Gastrocnemius medialis (tissue), 4 donors: ENCODE data around the gene CIB4. TPM values are rescaled to one million over a fixed set of nuclear protein-coding genes. Genes with fewer than 3 reads are reported as not detected.

Experiments
- ATAC-seq, 2 donors: fragments of 150-250 bp; one replicate each; pipeline ENCODE4 v1.9.1; 2016
- DNase-seq, 2 donors: peaks; one replicate each; pipeline ENCODE4 v3.0.0-alpha.2; 2019
- H3K27ac ChIP-seq, 4 donors: fragments of 200-600 bp; sonication (generic); 1 replicate in 1 of 4; 2 replicates in 3 of 4; pipeline ENCODE4 v1.5.1; 2016 to 2018; ENCODE audit warnings: mild to moderate bottlenecking in 2 of 4, moderate library complexity in 1 of 4
- H3K27me3 ChIP-seq, 3 donors: fragments of 200-600 bp; sonication (generic) in 2 of 3; 1 replicate in 1 of 3; 2 replicates in 2 of 3; pipeline versions ENCODE4 v1.5.1 to v1.6.0; 2016 to 2019; ENCODE audit warnings: mild to moderate bottlenecking in 1 of 3, moderate library complexity in 1 of 3
- H3K36me3 ChIP-seq, 2 donors: fragments of 200-600 bp; sonication (generic) in 1 of 2; one replicate each; pipeline ENCODE4 v1.5.1; 2017 to 2018
- H3K4me1 ChIP-seq, 2 donors: fragments of 200-600 bp; sonication (generic) in 1 of 2; one replicate each; pipeline ENCODE4 v1.5.1; 2016 to 2017; ENCODE audit warnings: mild to moderate bottlenecking in 2 of 2
- H3K4me3 ChIP-seq, 4 donors: fragments of 200-600 bp; sonication (generic) in 3 of 4; 1 replicate in 1 of 4; 2 replicates in 3 of 4; pipeline ENCODE4 v1.5.1; 2016 to 2019; ENCODE audit warnings: mild to moderate bottlenecking in 2 of 4
- H3K9me3 ChIP-seq, 3 donors: fragments of 200-600 bp; sonication (generic) in 2 of 3; 1 replicate in 1 of 3; 2 replicates in 2 of 3; pipeline ENCODE4 v1.5.1; 2016 to 2019
- POLR2A ChIP-seq, 2 donors: fragments of 450-650 bp; IDR thresholded peaks; one replicate each; pipeline ENCODE4 v1.6.1; 2017; ENCODE audit warnings: antibody characterized with exemption in 2 of 2, mild to moderate bottlenecking in 2 of 2, moderate library complexity in 2 of 2
- in situ Hi-C, 4 donors: fragments of 200-750 bp; cut with MboI; loops; one replicate each; pipeline versions ENCODE4 v1.15.0 to v1.8.0; 2017; ENCODE audit warnings: low sequenced_read_pairs in 4 of 4
- intact Hi-C: fragments of 100-400 bp; cut with DNase I; formaldehyde crosslinking; loops from one replicate; pipeline ENCODE4 v1.15.1; 2023; ENCODE audit warnings: low total_unique reads
- total RNA-seq, 4 donors: library from RNA; depleted of rRNA; stranded (reverse); fragments of >200 nt; gene quantifications; one replicate each; pipeline versions ENCODE4 v1.1.0 to v1.2.3, GENCODE V29; 2016
- TF ChIP-seq, protein P1 (sequence below), 5 experiments: fragments of 450-650 bp in 3 of 5; fragments of 200-600 bp in 2 of 5; sonication (generic) in 2 of 5; IDR thresholded peaks in 4 of 5; conservative IDR thresholded peaks in 1 of 5; 1 replicate in 4 of 5; 2 replicates in 1 of 5; pipeline ENCODE4 v1.5.1; 2016 to 2019; ENCODE audit warnings: antibody characterized with exemption in 5 of 5, mild to moderate bottlenecking in 3 of 5, moderate library complexity in 3 of 5

The CIB4 gene
- total RNA-seq, 4 donors from 2014 or later, result not detected

DNA sequence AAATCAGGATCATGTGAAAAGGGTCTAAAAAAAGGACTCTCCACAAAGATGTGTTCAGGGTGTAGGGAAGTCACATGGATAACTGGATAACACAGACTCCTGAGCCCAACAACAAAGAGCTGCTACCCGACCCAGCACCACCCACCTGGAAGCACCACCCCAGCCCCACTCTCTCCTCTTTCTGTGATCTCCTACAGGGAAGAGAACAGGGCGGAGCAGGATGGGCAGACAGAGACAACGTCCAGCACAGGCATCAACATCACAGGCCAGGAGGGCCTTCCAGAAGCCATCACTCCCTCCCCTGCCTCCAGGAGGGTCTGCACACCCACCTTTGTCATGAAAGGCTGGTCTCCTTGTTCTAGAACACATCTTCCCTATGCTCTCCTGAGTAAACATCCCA lies 1.3 kb upstream of the CIB4 start:
- H3K4me3 ChIP-seq, result no peak overlapping the region
- TF ChIP-seq, protein P1, sequence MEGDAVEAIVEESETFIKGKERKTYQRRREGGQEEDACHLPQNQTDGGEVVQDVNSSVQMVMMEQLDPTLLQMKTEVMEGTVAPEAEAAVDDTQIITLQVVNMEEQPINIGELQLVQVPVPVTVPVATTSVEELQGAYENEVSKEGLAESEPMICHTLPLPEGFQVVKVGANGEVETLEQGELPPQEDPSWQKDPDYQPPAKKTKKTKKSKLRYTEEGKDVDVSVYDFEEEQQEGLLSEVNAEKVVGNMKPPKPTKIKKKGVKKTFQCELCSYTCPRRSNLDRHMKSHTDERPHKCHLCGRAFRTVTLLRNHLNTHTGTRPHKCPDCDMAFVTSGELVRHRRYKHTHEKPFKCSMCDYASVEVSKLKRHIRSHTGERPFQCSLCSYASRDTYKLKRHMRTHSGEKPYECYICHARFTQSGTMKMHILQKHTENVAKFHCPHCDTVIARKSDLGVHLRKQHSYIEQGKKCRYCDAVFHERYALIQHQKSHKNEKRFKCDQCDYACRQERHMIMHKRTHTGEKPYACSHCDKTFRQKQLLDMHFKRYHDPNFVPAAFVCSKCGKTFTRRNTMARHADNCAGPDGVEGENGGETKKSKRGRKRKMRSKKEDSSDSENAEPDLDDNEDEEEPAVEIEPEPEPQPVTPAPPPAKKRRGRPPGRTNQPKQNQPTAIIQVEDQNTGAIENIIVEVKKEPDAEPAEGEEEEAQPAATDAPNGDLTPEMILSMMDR (IDR thresholded peaks at IDR 0.05 in 4 of 5, conservative IDR thresholded peaks at IDR 0.05 in 1 of 5), result no peak
- TF ChIP-seq POLR2A (IDR thresholded peaks at IDR 0.05), result no peak
- no peaks in the 10 kb centered on the region for H3K9me3 ChIP-seq
- no peaks in the 10 kb centered on the region for H3K4me1 ChIP-seq
- no peak overlapping the region for H3K27ac ChIP-seq
- intact Hi-C loops, result no loop called here
- peaks cover 7 to 8% (median 8%) of the 10 kb centered on the region in 3 donors for H3K27me3 ChIP-seq
- no peak for DNase-seq
- in situ Hi-C loops, result no loop called here
- no peak for ATAC-seq
- no peaks in the 10 kb centered on the region for H3K36me3 ChIP-seq

GRCh38 chr2:26640331-26640745 lies 828 bp downstream of the CIB4 start:
- H3K36me3 ChIP-seq, result no peaks in the 10 kb centered on the region
- H3K4me3 ChIP-seq, result no peak overlapping the region
- H3K27me3 ChIP-seq, result peaks cover 5 to 7% (median 6%) of the 10 kb centered on the region in 3 donors
- ATAC-seq, result no peak
- intact Hi-C loops, result no loop called here
- DNase-seq, result no peak
- no peaks in the 10 kb centered on the region for H3K4me1 ChIP-seq
- no peaks in the 10 kb centered on the region for H3K9me3 ChIP-seq
- in situ Hi-C loops, result no loop called here
- no peak overlapping the region for H3K27ac ChIP-seq
- TF ChIP-seq, protein P1 (IDR thresholded peaks at IDR 0.05 in 4 of 5, conservative IDR thresholded peaks at IDR 0.05 in 1 of 5), result no peak
- TF ChIP-seq POLR2A (IDR thresholded peaks at IDR 0.05), result no peak

- H3K27me3 ChIP-seq, result peaks cover 5 to 7% (median 6%) of the 10 kb centered on the region in 3 donors
- ATAC-seq, result no peak
- no peak for DNase-seq
- H3K36me3 ChIP-seq, result no peaks in the 10 kb centered on the region
- no peak for TF ChIP-seq POLR2A (IDR thresholded peaks at IDR 0.05)
- TF ChIP-seq, protein P1 (IDR thresholded peaks at IDR 0.05 in 4 of 5, conservative IDR thresholded peaks at IDR 0.05 in 1 of 5), result no peak
- H3K9me3 ChIP-seq, result no peaks in the 10 kb centered on the region
- no peak overlapping the region for H3K4me3 ChIP-seq
- no peaks in the 10 kb centered on the region for H3K4me1 ChIP-seq
- in situ Hi-C loops (no loop called here), intact Hi-C loops (no loop called here)
- no peak overlapping the region for H3K27ac ChIP-seq
Measured at GRCh38 chr2:26639685-26640243, 1.4 kb downstream of the CIB4 start.

DNA sequence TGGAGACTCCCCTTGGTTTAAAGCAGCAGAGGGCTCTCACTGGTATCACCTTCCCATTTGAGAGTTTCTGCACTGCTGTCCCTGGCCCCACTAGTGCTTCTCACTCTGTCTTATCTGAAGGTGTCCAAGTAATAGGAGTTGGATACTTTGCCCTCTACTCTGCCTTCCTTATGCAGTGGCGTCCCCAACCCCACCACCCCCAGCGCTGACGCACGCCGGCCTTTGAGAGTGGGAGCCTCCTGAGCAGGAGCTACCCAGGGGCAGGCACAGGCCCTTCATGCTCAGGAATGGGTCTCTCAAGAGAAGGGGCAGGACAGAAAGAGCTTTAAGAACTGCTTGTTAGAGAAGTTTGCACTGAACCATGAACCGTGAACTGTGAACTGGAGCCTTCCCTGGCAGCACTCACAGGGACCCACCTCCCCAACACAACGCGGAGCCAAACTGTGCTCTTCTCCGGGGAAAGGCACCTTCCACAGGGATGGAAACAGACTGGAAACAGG lies 3.3 kb downstream of the CIB4 start:
- ATAC-seq (no peak), DNase-seq (no peak)
- in situ Hi-C loops (no loop called here), intact Hi-C loops (no loop called here)
- no peaks in the 10 kb centered on the region for H3K9me3 ChIP-seq
- H3K36me3 ChIP-seq, result no peaks in the 10 kb centered on the region
- H3K4me1 ChIP-seq, result no peaks in the 10 kb centered on the region
- TF ChIP-seq, protein P1 (IDR thresholded peaks at IDR 0.05 in 4 of 5, conservative IDR thresholded peaks at IDR 0.05 in 1 of 5), result no peak
- TF ChIP-seq POLR2A (IDR thresholded peaks at IDR 0.05), result no peak
- peaks cover 2 to 7% (median 5%) of the 10 kb centered on the region in 3 donors for H3K27me3 ChIP-seq
- no peak overlapping the region for H3K27ac ChIP-seq
- no peak overlapping the region for H3K4me3 ChIP-seq

- no peak for DNase-seq
- H3K4me3 ChIP-seq, result no peak overlapping the region
- intact Hi-C loops, result no loop called here
- no peaks in the 10 kb centered on the region for H3K36me3 ChIP-seq
- peaks cover 0 to 7% (median 5%) of the 10 kb centered on the region in 3 donors for H3K27me3 ChIP-seq
- in situ Hi-C loops, result no loop called here
- no peak for TF ChIP-seq POLR2A (IDR thresholded peaks at IDR 0.05)
- TF ChIP-seq, protein P1 (IDR thresholded peaks at IDR 0.05 in 4 of 5, conservative IDR thresholded peaks at IDR 0.05 in 1 of 5), result no peak
- no peak overlapping the region for H3K27ac ChIP-seq
- H3K9me3 ChIP-seq, result no peaks in the 10 kb centered on the region
- ATAC-seq, result no peak
- no peaks in the 10 kb centered on the region for H3K4me1 ChIP-seq
Measured at GRCh38 chr2:26636935-26637334, 4.2 kb downstream of the CIB4 start.
